Vagina (tissue), 2 donors: Measurements from ENCODE around the gene NCCRP1.

Experiments used
- POLR2A ChIP-seq, 2 donors: fragments of 450-650 bp; IDR thresholded peaks; one replicate each; pipeline ENCODE4 v1.6.1; 2017; ENCODE audit warnings: antibody characterized with exemption in 2 of 2, mild to moderate bottlenecking in 2 of 2, moderate library complexity in 2 of 2
- POLR2AphosphoS5 ChIP-seq, 2 donors: sonication (generic); formaldehyde crosslinking; IDR thresholded peaks; one replicate each; pipeline ENCODE4 v1.9.0; 2017; ENCODE audit warnings: antibody characterized with exemption in 2 of 2, mild to moderate bottlenecking in 2 of 2, low read depth in 1 of 2; ENCODE audit not compliant: insufficient read depth in 1 of 2
- TF ChIP-seq, protein P1 (sequence below), 3 experiments: fragments of 450-650 bp in 2 of 3; fragments of 200-600 bp in 1 of 3; sonication (generic) in 1 of 3; IDR thresholded peaks; one replicate each; pipeline ENCODE4 v1.5.1; 2017 to 2019; ENCODE audit warnings: antibody characterized with exemption in 3 of 3, mild to moderate bottlenecking in 2 of 3, moderate library complexity in 2 of 3

- TF ChIP-seq, protein P1, sequence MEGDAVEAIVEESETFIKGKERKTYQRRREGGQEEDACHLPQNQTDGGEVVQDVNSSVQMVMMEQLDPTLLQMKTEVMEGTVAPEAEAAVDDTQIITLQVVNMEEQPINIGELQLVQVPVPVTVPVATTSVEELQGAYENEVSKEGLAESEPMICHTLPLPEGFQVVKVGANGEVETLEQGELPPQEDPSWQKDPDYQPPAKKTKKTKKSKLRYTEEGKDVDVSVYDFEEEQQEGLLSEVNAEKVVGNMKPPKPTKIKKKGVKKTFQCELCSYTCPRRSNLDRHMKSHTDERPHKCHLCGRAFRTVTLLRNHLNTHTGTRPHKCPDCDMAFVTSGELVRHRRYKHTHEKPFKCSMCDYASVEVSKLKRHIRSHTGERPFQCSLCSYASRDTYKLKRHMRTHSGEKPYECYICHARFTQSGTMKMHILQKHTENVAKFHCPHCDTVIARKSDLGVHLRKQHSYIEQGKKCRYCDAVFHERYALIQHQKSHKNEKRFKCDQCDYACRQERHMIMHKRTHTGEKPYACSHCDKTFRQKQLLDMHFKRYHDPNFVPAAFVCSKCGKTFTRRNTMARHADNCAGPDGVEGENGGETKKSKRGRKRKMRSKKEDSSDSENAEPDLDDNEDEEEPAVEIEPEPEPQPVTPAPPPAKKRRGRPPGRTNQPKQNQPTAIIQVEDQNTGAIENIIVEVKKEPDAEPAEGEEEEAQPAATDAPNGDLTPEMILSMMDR (IDR thresholded peaks at IDR 0.05), result no peak
- TF ChIP-seq POLR2A (IDR thresholded peaks at IDR 0.05), result no peak
- no peak for TF ChIP-seq POLR2AphosphoS5 (IDR thresholded peaks at IDR 0.05; ENCODE audit: insufficient read depth in 1 of 2, low read depth in 1 of 2)
Observed at GRCh38 chr19:39162441-39163043, 34.2 kb upstream of the NCCRP1 start.
